ENCODE data around the gene PARP1. TPM values are rescaled to one million over a fixed set of nuclear protein-coding genes. Genes with fewer than 3 reads are reported as not detected.

The PARP1 gene
- total and polyA plus RNA-seq, 2 donors (not counting 1 experiment from before 2014, with no cell fraction given) = 118 to 180 TPM

DNA sequence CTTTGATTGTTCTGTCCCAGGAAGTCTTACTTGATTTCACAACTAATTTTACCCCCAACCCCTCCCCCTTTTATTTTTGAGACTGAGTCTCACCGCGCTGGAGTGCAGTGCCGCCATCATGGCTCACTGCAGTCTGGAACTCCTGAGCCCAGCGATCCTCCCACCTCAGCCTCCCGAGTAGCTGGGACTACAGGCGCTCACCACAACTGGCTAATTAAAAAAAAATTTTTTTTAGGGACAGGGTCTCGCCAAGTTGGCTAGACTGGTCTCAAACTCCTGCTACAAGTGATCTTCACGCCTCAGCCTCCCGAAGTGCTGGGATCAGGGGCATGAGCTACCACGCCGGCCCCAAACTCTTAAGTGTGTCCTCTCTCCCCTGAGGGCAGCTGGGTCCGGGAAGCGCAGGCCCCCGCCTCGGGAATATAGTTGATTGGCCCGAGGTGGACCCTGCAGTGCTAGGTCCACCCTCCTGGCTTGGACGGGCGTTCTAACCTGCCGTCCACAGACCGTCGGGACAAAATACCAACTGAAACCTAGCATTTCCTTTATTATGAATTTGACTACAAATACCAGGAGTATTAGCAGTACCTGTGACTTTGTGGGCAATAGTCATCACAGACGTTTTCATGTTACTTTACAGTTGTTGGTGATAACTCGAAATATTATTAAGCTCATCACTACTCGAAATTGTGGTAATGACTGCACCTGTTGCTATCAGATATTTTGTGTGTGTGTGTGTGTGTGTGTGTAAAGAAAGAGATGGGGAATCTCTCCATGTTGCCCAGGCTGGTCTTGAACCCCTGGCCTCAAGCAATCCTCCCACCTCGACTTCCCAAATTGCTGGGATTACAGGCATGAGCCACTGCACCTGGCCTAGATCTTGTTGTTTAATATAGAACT lies 642 bp upstream of the PARP1 start:
- H3K4me1 ChIP-seq (ENCODE audit: control insufficient read depth in 2 of 2, insufficient read depth in 2 of 2, low read length in 2 of 2) = peaks cover 36 to 37% of the 10 kb centered on the region in 2 donors
- peak overlapping the region; percentile 75 for H3K4me2 ChIP-seq (replicated peaks; ENCODE audit: low read depth, low read length, poor library complexity, severe bottlenecking)
- H3K9me3 ChIP-seq (ENCODE audit: control extremely low read depth in 1 of 3, control insufficient read depth in 2 of 3, insufficient read depth in 1 of 3, low read length in 2 of 3) = peaks cover 0 to 6% (median 0%) of the 10 kb centered on the region in 3 donors
- TF ChIP-seq EZH2 (IDR thresholded peaks at IDR 0.05; ENCODE audit: borderline replicate concordance, insufficient read depth, low read depth, low read length, poor library complexity, severe bottlenecking) = no peak
- TF ChIP-seq, protein P1, sequence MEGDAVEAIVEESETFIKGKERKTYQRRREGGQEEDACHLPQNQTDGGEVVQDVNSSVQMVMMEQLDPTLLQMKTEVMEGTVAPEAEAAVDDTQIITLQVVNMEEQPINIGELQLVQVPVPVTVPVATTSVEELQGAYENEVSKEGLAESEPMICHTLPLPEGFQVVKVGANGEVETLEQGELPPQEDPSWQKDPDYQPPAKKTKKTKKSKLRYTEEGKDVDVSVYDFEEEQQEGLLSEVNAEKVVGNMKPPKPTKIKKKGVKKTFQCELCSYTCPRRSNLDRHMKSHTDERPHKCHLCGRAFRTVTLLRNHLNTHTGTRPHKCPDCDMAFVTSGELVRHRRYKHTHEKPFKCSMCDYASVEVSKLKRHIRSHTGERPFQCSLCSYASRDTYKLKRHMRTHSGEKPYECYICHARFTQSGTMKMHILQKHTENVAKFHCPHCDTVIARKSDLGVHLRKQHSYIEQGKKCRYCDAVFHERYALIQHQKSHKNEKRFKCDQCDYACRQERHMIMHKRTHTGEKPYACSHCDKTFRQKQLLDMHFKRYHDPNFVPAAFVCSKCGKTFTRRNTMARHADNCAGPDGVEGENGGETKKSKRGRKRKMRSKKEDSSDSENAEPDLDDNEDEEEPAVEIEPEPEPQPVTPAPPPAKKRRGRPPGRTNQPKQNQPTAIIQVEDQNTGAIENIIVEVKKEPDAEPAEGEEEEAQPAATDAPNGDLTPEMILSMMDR (IDR thresholded peaks at IDR 0.05) = peak; percentile 44
- peaks cover 31% of the 10 kb centered on the region for H4K20me1 ChIP-seq (ENCODE audit: control insufficient read depth, insufficient read depth, low read length, poor library complexity, severe bottlenecking)
- DNase-seq = no peak
- H3K27me3 ChIP-seq (replicated peaks in 1 of 4; ENCODE audit: control extremely low read depth in 1 of 4, control insufficient read depth in 3 of 4, insufficient read depth in 4 of 4, low read length in 3 of 4) = no peaks in the 10 kb centered on the region
- H3K36me3 ChIP-seq (replicated peaks in 1 of 2; ENCODE audit: control extremely low read depth in 1 of 2, control insufficient read depth in 1 of 2, extremely low read depth in 1 of 2, insufficient read depth in 2 of 2, low read length in 1 of 2) = no peaks in the 10 kb centered on the region
- no peak for ATAC-seq (ENCODE audit: low read depth)
- H3K27ac ChIP-seq (ENCODE audit: low read length in 2 of 2) = peak overlapping the region; percentile 65 to 72
- CTCF ChIA-PET = interaction anchor here (0.6 to 4.3 kb wide), 35 partner anchors 8 to 631 kb away, joined by 3 to 36 read pairs (median 4); partner anchors contain the start of genes COQ8A, LIN9, MIXL1 and SRP9
- H2AFZ ChIP-seq (ENCODE audit: insufficient read depth, low read depth, low read length, poor library complexity, severe bottlenecking) = peak overlapping the region; percentile 65
- H3K9ac ChIP-seq (ENCODE audit: low read length) = peak overlapping the region; percentile 83
- peak overlapping the region; percentile 91 for H3K4me3 Mint-ChIP-seq
- POLR2A ChIA-PET = interaction anchor here (0.6 to 2.2 kb wide), 9 partner anchors 25 to 286 kb away, joined by 3 to 11 read pairs (median 5); no protein-coding TSS in a partner anchor
- intact Hi-C loops (cut with micrococcal nuclease) = loop anchor here (1.0 to 5.0 kb wide), 8 partner anchors 139 to 981 kb away; partner anchors contain the start of genes H3-3A, LBR, SDE2 and SRP9
- no peaks in the 10 kb centered on the region for H3K27me3 Mint-ChIP-seq
- no peaks in the 10 kb centered on the region for H3K9me3 Mint-ChIP-seq (ENCODE audit: insufficient read depth)
- H3K4me3 ChIP-seq (ENCODE audit: control extremely low read depth in 1 of 5, extremely low read depth in 1 of 5, insufficient read depth in 1 of 5, low read depth in 2 of 5, low read length in 4 of 5) = peak overlapping the region in 4 of 5 experiments; percentile 32 to 90 (median 83)
- WGBS (ENCODE audit: insufficient coverage) = 68% methylated on average over 12 of the region's 25 CpGs
- H3K4me1 Mint-ChIP-seq = peaks cover 34% of the 10 kb centered on the region
- H3K79me2 ChIP-seq (ENCODE audit: control insufficient read depth, insufficient read depth, low read length) = peaks cover 37% of the 10 kb centered on the region
- peak overlapping the region; percentile 93 for H3K27ac Mint-ChIP-seq
